ENCODE results near the gene SFMBT1.

- TF ChIP-seq, protein P1, sequence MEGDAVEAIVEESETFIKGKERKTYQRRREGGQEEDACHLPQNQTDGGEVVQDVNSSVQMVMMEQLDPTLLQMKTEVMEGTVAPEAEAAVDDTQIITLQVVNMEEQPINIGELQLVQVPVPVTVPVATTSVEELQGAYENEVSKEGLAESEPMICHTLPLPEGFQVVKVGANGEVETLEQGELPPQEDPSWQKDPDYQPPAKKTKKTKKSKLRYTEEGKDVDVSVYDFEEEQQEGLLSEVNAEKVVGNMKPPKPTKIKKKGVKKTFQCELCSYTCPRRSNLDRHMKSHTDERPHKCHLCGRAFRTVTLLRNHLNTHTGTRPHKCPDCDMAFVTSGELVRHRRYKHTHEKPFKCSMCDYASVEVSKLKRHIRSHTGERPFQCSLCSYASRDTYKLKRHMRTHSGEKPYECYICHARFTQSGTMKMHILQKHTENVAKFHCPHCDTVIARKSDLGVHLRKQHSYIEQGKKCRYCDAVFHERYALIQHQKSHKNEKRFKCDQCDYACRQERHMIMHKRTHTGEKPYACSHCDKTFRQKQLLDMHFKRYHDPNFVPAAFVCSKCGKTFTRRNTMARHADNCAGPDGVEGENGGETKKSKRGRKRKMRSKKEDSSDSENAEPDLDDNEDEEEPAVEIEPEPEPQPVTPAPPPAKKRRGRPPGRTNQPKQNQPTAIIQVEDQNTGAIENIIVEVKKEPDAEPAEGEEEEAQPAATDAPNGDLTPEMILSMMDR (IDR thresholded peaks at IDR 0.05) = peak; percentile 42 to 68 (median 50)
- no peak for TF ChIP-seq POLR2A (IDR thresholded peaks at IDR 0.05)
Observed at GRCh38 chr3:53046171-53047170, 598 bp upstream of the SFMBT1 start.

All from Peyer's patch (tissue), 4 donors.